ENCODE data around the gene CNTN4. TPM values are rescaled to one million over a fixed set of nuclear protein-coding genes. Genes with fewer than 3 reads are reported as not detected.

Gene CNTN4
- polyA plus RNA-seq, 1 donor (not counting 4 experiments of a cell fraction or from before 2014, with no cell fraction given), result not detected

GRCh38 chr3:2206536-2206935 lies 107.9 kb downstream of the CNTN4 start:
- no peak overlapping the region for H3K4me2 ChIP-seq (ENCODE audit: control insufficient read depth, extremely low read depth, insufficient read depth, low read depth, low read length)
- DNase-seq (ENCODE audit: low read depth, low spot score) (no peak), FAIRE-seq (no peak)
- no peaks in the 10 kb centered on the region for H3K36me3 ChIP-seq (ENCODE audit: control insufficient read depth in 2 of 2, extremely low read depth in 1 of 2, insufficient read depth in 2 of 2, low read length in 2 of 2)
- H3K9me1 ChIP-seq (ENCODE audit: control insufficient read depth, extremely low read depth, insufficient read depth, low read length), result no peaks in the 10 kb centered on the region
- dilution Hi-C loops (cut with MboI; ENCODE audit: extremely low pct_ligation_motif_present, low sequenced_read_pairs), result no loop called here
- no peak overlapping the region for H3K9ac ChIP-seq (ENCODE audit: control insufficient read depth, extremely low read depth, insufficient read depth, low read length)
- H3K9me3 ChIP-seq (ENCODE audit: control insufficient read depth, low read depth, low read length), result no peaks in the 10 kb centered on the region
- H3K27me3 ChIP-seq (ENCODE audit: control insufficient read depth, extremely low read depth, insufficient read depth, low read length), result no peaks in the 10 kb centered on the region
- no peaks in the 10 kb centered on the region for H3K4me1 ChIP-seq (ENCODE audit: control insufficient read depth, extremely low read depth, insufficient read depth, low read length)
- TF ChIP-seq, protein P1, sequence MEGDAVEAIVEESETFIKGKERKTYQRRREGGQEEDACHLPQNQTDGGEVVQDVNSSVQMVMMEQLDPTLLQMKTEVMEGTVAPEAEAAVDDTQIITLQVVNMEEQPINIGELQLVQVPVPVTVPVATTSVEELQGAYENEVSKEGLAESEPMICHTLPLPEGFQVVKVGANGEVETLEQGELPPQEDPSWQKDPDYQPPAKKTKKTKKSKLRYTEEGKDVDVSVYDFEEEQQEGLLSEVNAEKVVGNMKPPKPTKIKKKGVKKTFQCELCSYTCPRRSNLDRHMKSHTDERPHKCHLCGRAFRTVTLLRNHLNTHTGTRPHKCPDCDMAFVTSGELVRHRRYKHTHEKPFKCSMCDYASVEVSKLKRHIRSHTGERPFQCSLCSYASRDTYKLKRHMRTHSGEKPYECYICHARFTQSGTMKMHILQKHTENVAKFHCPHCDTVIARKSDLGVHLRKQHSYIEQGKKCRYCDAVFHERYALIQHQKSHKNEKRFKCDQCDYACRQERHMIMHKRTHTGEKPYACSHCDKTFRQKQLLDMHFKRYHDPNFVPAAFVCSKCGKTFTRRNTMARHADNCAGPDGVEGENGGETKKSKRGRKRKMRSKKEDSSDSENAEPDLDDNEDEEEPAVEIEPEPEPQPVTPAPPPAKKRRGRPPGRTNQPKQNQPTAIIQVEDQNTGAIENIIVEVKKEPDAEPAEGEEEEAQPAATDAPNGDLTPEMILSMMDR (optimal IDR thresholded peaks at IDR 0.05 in 1 of 3, IDR thresholded peaks at IDR 0.05 in 1 of 3, conservative IDR thresholded peaks at IDR 0.05 in 1 of 3; ENCODE audit: extremely low read depth in 1 of 3, insufficient read depth in 2 of 3, low read length in 3 of 3), result no peak
- no peak for TF ChIP-seq EZH2 (IDR thresholded peaks at IDR 0.05; ENCODE audit: low read length)
- no peak overlapping the region for H3K27ac ChIP-seq (ENCODE audit: control insufficient read depth, insufficient read depth, low read length)
- H3K4me3 ChIP-seq (ENCODE audit: control insufficient read depth in 2 of 3, extremely low read depth in 1 of 3, insufficient read depth in 2 of 3, low read depth in 1 of 3, low read length in 3 of 3), result no peak overlapping the region
- no peak overlapping the region for H2AFZ ChIP-seq (ENCODE audit: control insufficient read depth, low read length)
- no peaks in the 10 kb centered on the region for H4K20me1 ChIP-seq (ENCODE audit: control insufficient read depth, extremely low read depth, insufficient read depth, low read length)
- H3K79me2 ChIP-seq (ENCODE audit: control insufficient read depth, insufficient read depth, low read length), result no peaks in the 10 kb centered on the region

GRCh38 chr3:2211568-2211967 lies 112.9 kb downstream of the CNTN4 start:
- DNase-seq (ENCODE audit: low read depth, low spot score) (no peak), FAIRE-seq (no peak)
- no peak overlapping the region for H3K4me3 ChIP-seq (ENCODE audit: control insufficient read depth in 2 of 3, extremely low read depth in 1 of 3, insufficient read depth in 2 of 3, low read depth in 1 of 3, low read length in 3 of 3)
- H3K9me3 ChIP-seq (ENCODE audit: control insufficient read depth, low read depth, low read length), result no peaks in the 10 kb centered on the region
- H3K9ac ChIP-seq (ENCODE audit: control insufficient read depth, extremely low read depth, insufficient read depth, low read length), result no peak overlapping the region
- no peak overlapping the region for H3K4me2 ChIP-seq (ENCODE audit: control insufficient read depth, extremely low read depth, insufficient read depth, low read depth, low read length)
- no peaks in the 10 kb centered on the region for H3K79me2 ChIP-seq (ENCODE audit: control insufficient read depth, insufficient read depth, low read length)
- no peak overlapping the region for H2AFZ ChIP-seq (ENCODE audit: control insufficient read depth, low read length)
- H3K27ac ChIP-seq (ENCODE audit: control insufficient read depth, insufficient read depth, low read length), result no peak overlapping the region
- H4K20me1 ChIP-seq (ENCODE audit: control insufficient read depth, extremely low read depth, insufficient read depth, low read length), result no peaks in the 10 kb centered on the region
- TF ChIP-seq, protein P1 (optimal IDR thresholded peaks at IDR 0.05 in 1 of 3, IDR thresholded peaks at IDR 0.05 in 1 of 3, conservative IDR thresholded peaks at IDR 0.05 in 1 of 3; ENCODE audit: extremely low read depth in 1 of 3, insufficient read depth in 2 of 3, low read length in 3 of 3), result no peak
- TF ChIP-seq EZH2 (IDR thresholded peaks at IDR 0.05; ENCODE audit: low read length), result no peak
- no peaks in the 10 kb centered on the region for H3K27me3 ChIP-seq (ENCODE audit: control insufficient read depth, extremely low read depth, insufficient read depth, low read length)
- dilution Hi-C loops (cut with MboI; ENCODE audit: extremely low pct_ligation_motif_present, low sequenced_read_pairs), result no loop called here
- no peaks in the 10 kb centered on the region for H3K4me1 ChIP-seq (ENCODE audit: control insufficient read depth, extremely low read depth, insufficient read depth, low read length)
- H3K9me1 ChIP-seq (ENCODE audit: control insufficient read depth, extremely low read depth, insufficient read depth, low read length), result no peaks in the 10 kb centered on the region
- H3K36me3 ChIP-seq (ENCODE audit: control insufficient read depth in 2 of 2, extremely low read depth in 1 of 2, insufficient read depth in 2 of 2, low read length in 2 of 2), result no peaks in the 10 kb centered on the region

Measured in keratinocyte (primary cell).